Endothelial cell of umbilical vein (primary cell): ENCODE data around the gene ZBTB20. TPM values are rescaled to one million over a fixed set of nuclear protein-coding genes. Genes with fewer than 3 reads are reported as not detected.

Source experiments
- BruUV-seq: library from RNA; stranded (reverse); fragments of 400-500 nt; replicated peaks from 2 replicates; lab custom pipeline; 2021; lab: Mats Ljungman, UMichigan
- CTCF ChIA-PET: fragments of 300-600, 350-600 bp; sonication (Branson Sonifier 250); formaldehyde crosslinking; loops from one replicate; lab custom pipeline; 2021; ENCODE audit warnings: antibody characterized with exemption, inconsistent platforms; lab: Charles Lee
- POLR2A ChIA-PET: fragments of 300-600, 350-600 bp; sonication (Branson Sonifier 250); formaldehyde crosslinking; loops from one replicate; lab custom pipeline; 2021; ENCODE audit warnings: antibody characterized with exemption, inconsistent platforms; lab: Charles Lee
- DNase-seq: peaks from one replicate; pipeline ENCODE4 v3.0.0-alpha.2; 2011; ENCODE audit warnings: low read depth, low spot score
- FAIRE-seq: peaks from 2 replicates; lab custom pipeline; 2011; peaks lifted over from hg19 to GRCh38; lab: Jason Lieb, UNC
- H2AFZ ChIP-seq: 2 replicates; pipeline ENCODE4 v1.6.0; 2012; ENCODE audit warnings: low read depth, low read length, control low read depth, inconsistent platforms
- H3K27ac ChIP-seq: 2 replicates; pipeline ENCODE4 v1.5.1; 2011; ENCODE audit warnings: low read depth, mild to moderate bottlenecking, control low read depth, low read length, moderate library complexity; ENCODE audit not compliant: insufficient read depth
- H3K27me3 ChIP-seq, 2 experiments: 2 replicates each; pipeline versions ENCODE4 v1.6.0 to v1.6.1; 2011; ENCODE audit warnings: low read length in 2 of 2, mixed read lengths in 1 of 2; ENCODE audit not compliant: control insufficient read depth in 2 of 2, insufficient read depth in 2 of 2
- H3K36me3 ChIP-seq, 2 experiments: 2 replicates in 1 of 2; 3 replicates in 1 of 2; pipeline ENCODE4 v1.5.1; 2011; ENCODE audit warnings: low read length in 2 of 2, mild to moderate bottlenecking in 1 of 2, moderate library complexity in 1 of 2; ENCODE audit not compliant: control insufficient read depth in 2 of 2, insufficient read depth in 2 of 2; ENCODE audit errors: extremely low read depth in 1 of 2
- H3K4me1 ChIP-seq: 3 replicates; pipeline ENCODE4 v1.5.1; 2011; ENCODE audit warnings: mild to moderate bottlenecking, low read length; ENCODE audit not compliant: control insufficient read depth, insufficient read depth; ENCODE audit errors: extremely low read depth
- H3K4me2 ChIP-seq: 2 replicates; pipeline ENCODE4 v1.6.1; 2011; ENCODE audit warnings: low read length, control low read depth, mixed read lengths; ENCODE audit not compliant: insufficient read depth
- H3K4me3 ChIP-seq, 3 experiments: fragments of 200-600 bp in 1 of 3; sonication (generic), shearing (Covaris generic) in 1 of 3; replicated peaks in 1 of 3; 2 replicates each; pipeline ENCODE4 v1.5.1; 2011 to 2016; ENCODE audit warnings: control low read depth in 3 of 3, low read length in 3 of 3, mild to moderate bottlenecking in 2 of 3, inconsistent platforms in 1 of 3, low read depth in 1 of 3, moderate library complexity in 1 of 3; ENCODE audit not compliant: insufficient read depth in 1 of 3
- H3K79me2 ChIP-seq: 2 replicates; pipeline ENCODE4 v1.6.0; 2012; ENCODE audit warnings: low read length, inconsistent platforms; ENCODE audit not compliant: control insufficient read depth, insufficient read depth
- H3K9ac ChIP-seq: replicated peaks from 2 replicates; pipeline ENCODE3; 2011; ENCODE audit warnings: low read length, control low read depth; ENCODE audit not compliant: insufficient read depth; ENCODE audit errors: extremely low read depth
- H3K9me1 ChIP-seq: replicated peaks from 3 replicates; pipeline ENCODE4 v1.6.0; 2011; ENCODE audit warnings: mild to moderate bottlenecking, low read length; ENCODE audit not compliant: control insufficient read depth, insufficient read depth; ENCODE audit errors: extremely low read depth
- H3K9me3 ChIP-seq: replicated peaks from 2 replicates; pipeline ENCODE4 v1.5.1; 2012; ENCODE audit warnings: low read length, inconsistent platforms; ENCODE audit not compliant: control insufficient read depth, insufficient read depth
- H4K20me1 ChIP-seq: replicated peaks from 2 replicates; pipeline ENCODE3; 2011; ENCODE audit warnings: mild to moderate bottlenecking, low read length; ENCODE audit not compliant: control insufficient read depth, insufficient read depth; ENCODE audit errors: extremely low read depth
- EZH2 ChIP-seq: IDR thresholded peaks from 2 replicates; pipeline ENCODE4 v1.6.1; 2012; ENCODE audit warnings: borderline replicate concordance, low read depth, mild to moderate bottlenecking, moderate library complexity, low read length, inconsistent platforms; ENCODE audit not compliant: severe bottlenecking
- FOS ChIP-seq: IDR thresholded peaks from 2 replicates; pipeline ENCODE4 v1.6.1; 2011; ENCODE audit warnings: mild to moderate bottlenecking, low read length, moderate library complexity, borderline replicate concordance; ENCODE audit not compliant: insufficient read depth
- GATA2 ChIP-seq: IDR thresholded peaks from 2 replicates; pipeline ENCODE4 v1.7.0; 2011; ENCODE audit warnings: low read depth, mild to moderate bottlenecking, moderate library complexity, mixed read lengths, low read length; ENCODE audit not compliant: insufficient read length, insufficient read depth
- JUN ChIP-seq: IDR thresholded peaks from 2 replicates; pipeline ENCODE4 v1.6.1; 2011; ENCODE audit warnings: borderline replicate concordance, low read depth; ENCODE audit not compliant: insufficient read length, insufficient read depth
- MYC ChIP-seq: IDR thresholded peaks from one replicate; pipeline ENCODE4 v1.6.1; 2011; ENCODE audit warnings: mild to moderate bottlenecking, low read depth, low read length
- POLR2A ChIP-seq: IDR thresholded peaks from 2 replicates; pipeline ENCODE4 v1.6.1; 2012; ENCODE audit warnings: low read depth, mild to moderate bottlenecking, control low read depth, low read length
- POLR2AphosphoS5 ChIP-seq: IDR thresholded peaks from 2 replicates; pipeline ENCODE4 v1.6.1; 2012; ENCODE audit warnings: low read depth, mild to moderate bottlenecking, control low read depth, low read length, moderate library complexity; ENCODE audit not compliant: insufficient read depth
- dilution Hi-C: fragments of 300-500 bp; cut with MboI; formaldehyde crosslinking; loops from one replicate; pipeline ENCODE4 v1.15.0; 2019; ENCODE audit warnings: low sequenced_read_pairs; ENCODE audit not compliant: extremely low pct_ligation_motif_present
- intact Hi-C: fragments of 100-400 bp; cut with micrococcal nuclease; formaldehyde crosslinking; loops from one replicate; pipeline ENCODE4 v1.10.0; 2022
- polyA plus RNA-seq, 4 experiments: library from polyadenylated mRNA; depleted of rRNA in 3 of 4; stranded (reverse) in 3 of 4; unstranded in 1 of 4; fragments of >200 nt; gene quantifications; 2 replicates each; pipeline versions ENCODE4 v1.2.1 to v1.2.3, GENCODE V29; 2011 to 2012; ENCODE audit warnings: missing spikeins in 1 of 4
- total RNA-seq: library from RNA; stranded (reverse); gene quantifications from 2 replicates; pipeline ENCODE4 v1.2.3, GENCODE V29; 2021
- TF ChIP-seq, protein P1 (sequence below): IDR thresholded peaks from 2 replicates; pipeline ENCODE4 v1.6.1; 2011; ENCODE audit not compliant: insufficient read depth, insufficient read length
- TF ChIP-seq, protein P2 (sequence below), 2 donors: IDR thresholded peaks; 1 replicate in 1 of 2; 2 replicates in 1 of 2; pipeline ENCODE4 v1.5.1; 2011; ENCODE audit warnings: low read length in 2 of 2, mild to moderate bottlenecking in 2 of 2, moderate library complexity in 2 of 2, control low read depth in 1 of 2, inconsistent platforms in 1 of 2, low read depth in 1 of 2; ENCODE audit not compliant: insufficient read depth in 1 of 2; ENCODE audit errors: extremely low read depth in 1 of 2

The ZBTB20 gene
- total and polyA plus RNA-seq, 2 donors (not counting 3 experiments of a cell fraction or from before 2014, with no cell fraction given), result 2.1 to 20.5 TPM

DNA sequence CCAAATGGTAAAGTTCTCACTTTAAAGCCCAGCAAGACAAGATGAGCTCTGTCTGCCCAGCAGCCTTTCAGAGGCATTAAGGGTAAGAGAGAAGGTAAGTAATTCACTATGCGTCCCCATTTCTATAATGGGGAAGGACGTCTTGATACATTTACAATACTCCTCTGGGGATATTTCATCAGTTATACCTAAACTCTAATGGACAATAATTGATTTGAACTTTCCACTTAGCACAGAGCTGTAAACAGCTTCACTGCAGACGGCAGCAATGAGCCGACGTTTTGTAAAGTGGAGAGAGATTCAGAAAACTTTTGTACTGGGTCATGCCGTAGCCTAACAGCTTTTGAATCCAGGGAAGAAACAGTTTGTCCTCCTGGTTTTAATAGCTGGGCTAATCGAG is 725.9 kb downstream of the ZBTB20 start:
- H3K9me1 ChIP-seq, result no peaks in the 10 kb centered on the region
- no peaks in the 10 kb centered on the region for H4K20me1 ChIP-seq
- no peak overlapping the region for H3K4me2 ChIP-seq
- H3K79me2 ChIP-seq, result no peaks in the 10 kb centered on the region
- dilution Hi-C loops, result no loop called here
- H2AFZ ChIP-seq, result no peak overlapping the region
- intact Hi-C loops, result no loop called here
- H3K9ac ChIP-seq, result no peak overlapping the region
- H3K4me1 ChIP-seq, result no peaks in the 10 kb centered on the region
- no peak for DNase-seq
- no peak overlapping the region for H3K4me3 ChIP-seq
- no peaks in the 10 kb centered on the region for H3K9me3 ChIP-seq
- ChIA-PET POLR2A (no interaction called here), CTCF (interaction anchor here (3.9 to 6.4 kb wide), 3 partner anchors 10 to 37 kb away, joined by 38 to 136 read pairs (median 49); no protein-coding TSS in a partner anchor)
- H3K27ac ChIP-seq, result no peak overlapping the region
- TF ChIP-seq, protein P1, sequence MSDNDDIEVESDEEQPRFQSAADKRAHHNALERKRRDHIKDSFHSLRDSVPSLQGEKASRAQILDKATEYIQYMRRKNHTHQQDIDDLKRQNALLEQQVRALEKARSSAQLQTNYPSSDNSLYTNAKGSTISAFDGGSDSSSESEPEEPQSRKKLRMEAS, result no peak
- TF ChIP-seq FOS (no peak), MYC (no peak), EZH2 (no peak), GATA2 (no peak), POLR2AphosphoS5 (no peak), JUN (no peak), POLR2A (no peak)
- TF ChIP-seq, protein P2, sequence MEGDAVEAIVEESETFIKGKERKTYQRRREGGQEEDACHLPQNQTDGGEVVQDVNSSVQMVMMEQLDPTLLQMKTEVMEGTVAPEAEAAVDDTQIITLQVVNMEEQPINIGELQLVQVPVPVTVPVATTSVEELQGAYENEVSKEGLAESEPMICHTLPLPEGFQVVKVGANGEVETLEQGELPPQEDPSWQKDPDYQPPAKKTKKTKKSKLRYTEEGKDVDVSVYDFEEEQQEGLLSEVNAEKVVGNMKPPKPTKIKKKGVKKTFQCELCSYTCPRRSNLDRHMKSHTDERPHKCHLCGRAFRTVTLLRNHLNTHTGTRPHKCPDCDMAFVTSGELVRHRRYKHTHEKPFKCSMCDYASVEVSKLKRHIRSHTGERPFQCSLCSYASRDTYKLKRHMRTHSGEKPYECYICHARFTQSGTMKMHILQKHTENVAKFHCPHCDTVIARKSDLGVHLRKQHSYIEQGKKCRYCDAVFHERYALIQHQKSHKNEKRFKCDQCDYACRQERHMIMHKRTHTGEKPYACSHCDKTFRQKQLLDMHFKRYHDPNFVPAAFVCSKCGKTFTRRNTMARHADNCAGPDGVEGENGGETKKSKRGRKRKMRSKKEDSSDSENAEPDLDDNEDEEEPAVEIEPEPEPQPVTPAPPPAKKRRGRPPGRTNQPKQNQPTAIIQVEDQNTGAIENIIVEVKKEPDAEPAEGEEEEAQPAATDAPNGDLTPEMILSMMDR (IDR thresholded peaks at IDR 0.05; ENCODE audit: extremely low read depth in 1 of 2, insufficient read depth in 1 of 2, low read depth in 1 of 2, low read length in 2 of 2), result no peak
- BruUV-seq, result no TSS peak
- no peaks in the 10 kb centered on the region for H3K27me3 ChIP-seq
- no peaks in the 10 kb centered on the region for H3K36me3 ChIP-seq
- no peak for FAIRE-seq
